HG03457 (cell line): ENCODE results near the gene PCARE.
A peak's percentile ranks its signal among the peaks of the same experiment; 100 is the strongest.
"Not testable (repeated sequence)": the region's sequence is repeated elsewhere in the genome, so short reads cannot be mapped to it uniquely, and the experiment has no call there.

Source experiments
- ATAC-seq: cut with Tn5 transposase; IDR thresholded peaks from one replicate; pipeline ENCODE4 v1.9.1; 2021; ENCODE audit warnings: moderate number of reproducible peaks; ENCODE audit not compliant: unreplicated experiment

PCARE gene

GRCh38 chr2:29074411-29074810 lies at the start of gene PCARE:
TSS of gene PCARE (minus strand) at chr2:29074523. CDS start at chr2:29074261, 262 bp downstream.
- ATAC-seq, result no peak

- ATAC-seq, result no peak
Measured at GRCh38 chr2:29123617-29124349, 49.5 kb upstream of the PCARE start.

- no peak for ATAC-seq
Measured at GRCh38 chr2:29120846-29121245, 46.5 kb upstream of the PCARE start.

GRCh38 chr2:29119211-29119610 lies 44.9 kb upstream of the PCARE start:
- ATAC-seq, result no peak

GRCh38 chr2:29117636-29118303 lies 43.4 kb upstream of the PCARE start:
- ATAC-seq, result no peak

- no peak for ATAC-seq
Measured at GRCh38 chr2:29115797-29116781, 41.8 kb upstream of the PCARE start.

- ATAC-seq, result no peak
Measured at GRCh38 chr2:29114946-29115609, 40.8 kb upstream of the PCARE start, which contains the start of gene CLIP4. TSS of gene CLIP4 (plus strand) at chr2:29115415. CDS start at chr2:29121389, 5,974 bp downstream.

- no peak for ATAC-seq
Measured at GRCh38 chr2:29114586-29114945, 40.2 kb upstream of the PCARE start.

GRCh38 chr2:29113891-29114321 lies 39.6 kb upstream of the PCARE start:
- ATAC-seq, result no peak

GRCh38 chr2:29113027-29113686 lies 38.8 kb upstream of the PCARE start:
- no peak for ATAC-seq

GRCh38 chr2:29112379-29112778 lies 38.1 kb upstream of the PCARE start:
- no peak for ATAC-seq

- peak; percentile 41 for ATAC-seq
Measured at GRCh38 chr2:29110916-29111535, 36.7 kb upstream of the PCARE start.

GRCh38 chr2:29109246-29109645 lies 34.9 kb upstream of the PCARE start:
- no peak for ATAC-seq

- ATAC-seq, result no peak
Measured at GRCh38 chr2:29108225-29108624, 33.9 kb upstream of the PCARE start.

- ATAC-seq, result not testable (repeated sequence)
Measured at GRCh38 chr2:29107547-29107946, 33.2 kb upstream of the PCARE start.

- no peak for ATAC-seq
Measured at GRCh38 chr2:29106980-29107388, 32.7 kb upstream of the PCARE start.

- no peak for ATAC-seq
Measured at GRCh38 chr2:29106256-29106655, 31.9 kb upstream of the PCARE start.

GRCh38 chr2:29105375-29105774 lies 31.1 kb upstream of the PCARE start:
- ATAC-seq, result no peak

- ATAC-seq, result no peak
Measured at GRCh38 chr2:29104688-29105087, 30.4 kb upstream of the PCARE start.

GRCh38 chr2:29100564-29100963 lies 26.2 kb upstream of the PCARE start:
- ATAC-seq, result no peak
